ENCODE measurements around the gene EFCC1. TPM values are rescaled to one million over a fixed set of nuclear protein-coding genes. Genes with fewer than 3 reads are reported as not detected.

The EFCC1 gene
- total and polyA plus RNA-seq, 2 of the 13 experiments (the other 11 are each of a cell fraction or from before 2014, with no cell fraction given): not detected

DNA sequence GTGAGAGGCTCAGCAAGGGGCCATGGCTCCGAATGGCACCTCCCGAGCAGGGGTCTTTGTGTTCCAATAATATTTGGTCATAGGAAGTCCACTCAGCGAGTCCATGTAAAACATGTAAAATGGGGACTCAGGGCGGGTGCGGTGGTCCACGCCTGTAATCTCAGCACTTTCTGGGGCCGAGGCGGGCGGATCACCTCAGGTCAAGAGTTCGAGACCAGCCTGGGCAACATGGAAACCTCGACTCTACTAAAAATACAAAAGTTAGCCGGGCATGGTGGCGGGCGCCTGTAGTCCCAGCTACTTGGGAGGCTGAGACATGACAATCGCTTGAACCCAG is 26.4 kb downstream of the EFCC1 start (continued):
- no peak for TF ChIP-seq RERE (CRISPR knock-in tag; IDR thresholded peaks at IDR 0.05; ENCODE audit: low read depth)
- TF ChIP-seq GATAD1 (CRISPR knock-in tag; IDR thresholded peaks at IDR 0.05): no peak
- TF ChIP-seq ZNF749 (CRISPR knock-in tag; IDR thresholded peaks at IDR 0.05; ENCODE audit: borderline replicate concordance): no peak
- TF ChIP-seq FOSL1 (CRISPR knock-in tag; IDR thresholded peaks at IDR 0.05; ENCODE audit: borderline replicate concordance): no peak
- TF ChIP-seq ZNF17 (CRISPR knock-in tag; IDR thresholded peaks at IDR 0.05): no peak

- peaks cover 2 to 29% of the 10 kb centered on the region in 2 experiments; a peak in 3 of 5 replicates for H3K27me3 ChIP-seq (ENCODE audit: control insufficient read depth in 1 of 2, insufficient read depth in 2 of 2, low read length in 2 of 2)
- CTCF ChIA-PET (ENCODE audit: low intra/inter-chr PET ratio, low total read pairs): no interaction called here
- BruUV-seq (replicated peaks): no TSS peak
- H3K9ac ChIP-seq (ENCODE audit: insufficient read depth, low read depth, low read length): no peak overlapping the region
- no peak overlapping the region for H3K27ac ChIP-seq (ENCODE audit: extremely low read length, insufficient read depth, low read length)
- no peak overlapping the region for H3K4me3 ChIP-seq (replicated peaks in 1 of 3; ENCODE audit: insufficient read depth in 1 of 3, low read depth in 2 of 3, low read length in 3 of 3)
- H3K79me2 ChIP-seq (ENCODE audit: insufficient read depth, low read length): no peaks in the 10 kb centered on the region
- intact Hi-C loops (cut with micrococcal nuclease; ENCODE audit: unreplicated experiment): no loop called here
- 49% methylated on average over 13 of the region's 13 CpGs for WGBS (ENCODE audit: low lambda C conversion rate)
- ATAC-seq (no peak), FAIRE-seq (no peak), DNase-seq (ENCODE audit: low spot score) (no peak)
- POLR2A ChIA-PET: no interaction called here
- no peaks in the 10 kb centered on the region for H3K36me3 ChIP-seq (replicated peaks in 1 of 2; ENCODE audit: control insufficient read depth in 1 of 2, insufficient read depth in 2 of 2, low read length in 2 of 2)
- no peaks in the 10 kb centered on the region for H4K20me1 ChIP-seq (ENCODE audit: insufficient read depth, low read length)
- no peak overlapping the region for H2AFZ ChIP-seq (ENCODE audit: low read length)
- no peak for TF ChIP-seq PITX1 (CRISPR knock-in tag; IDR thresholded peaks at IDR 0.05)
- no peak for TF ChIP-seq ZNF556 (CRISPR knock-in tag; IDR thresholded peaks at IDR 0.05; ENCODE audit: borderline replicate concordance)
- no peak for TF ChIP-seq ZFP90 (CRISPR knock-in tag; IDR thresholded peaks at IDR 0.05; ENCODE audit: borderline replicate concordance)
- TF ChIP-seq REPIN1 (CRISPR knock-in tag; IDR thresholded peaks at IDR 0.05; ENCODE audit: borderline replicate concordance, low read depth): no peak
- TF ChIP-seq CREBL2 (CRISPR knock-in tag; IDR thresholded peaks at IDR 0.05; ENCODE audit: borderline replicate concordance): no peak
- TF ChIP-seq ZNF644 (CRISPR knock-in tag; IDR thresholded peaks at IDR 0.05; ENCODE audit: low read depth): no peak
- H3K4me2 ChIP-seq (ENCODE audit: low read depth, low read length): no peak overlapping the region
- no peaks in the 10 kb centered on the region for H3K9me3 ChIP-seq (ENCODE audit: low read length)
- in situ Hi-C loops (cut with HindIII; ENCODE audit: extremely low pct_ligation_motif_present, low pct_unique_long_range_greater_than_20kb): no loop called here
- peaks cover 14% of the 10 kb centered on the region for H3K4me1 ChIP-seq (ENCODE audit: insufficient read depth, low read length)
Measured at GRCh38 chr3:129028866-129029265, 27.8 kb downstream of the EFCC1 start.

Measured in HepG2 (cell line).